Cerebellar nuclear complex (tissue), 1 donor: Measurements from ENCODE around the gene NRSN1.
A peak's percentile ranks its signal among the peaks of the same experiment; 100 is the strongest.

ENCODE experiments used
- DNase-seq, 2 experiments: peaks; one replicate each; lab custom pipeline; 2025; lab: John Stamatoyannopoulos, UW

Gene NRSN1, protein sequence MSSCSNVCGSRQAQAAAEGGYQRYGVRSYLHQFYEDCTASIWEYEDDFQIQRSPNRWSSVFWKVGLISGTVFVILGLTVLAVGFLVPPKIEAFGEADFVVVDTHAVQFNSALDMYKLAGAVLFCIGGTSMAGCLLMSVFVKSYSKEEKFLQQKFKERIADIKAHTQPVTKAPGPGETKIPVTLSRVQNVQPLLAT

DNA sequence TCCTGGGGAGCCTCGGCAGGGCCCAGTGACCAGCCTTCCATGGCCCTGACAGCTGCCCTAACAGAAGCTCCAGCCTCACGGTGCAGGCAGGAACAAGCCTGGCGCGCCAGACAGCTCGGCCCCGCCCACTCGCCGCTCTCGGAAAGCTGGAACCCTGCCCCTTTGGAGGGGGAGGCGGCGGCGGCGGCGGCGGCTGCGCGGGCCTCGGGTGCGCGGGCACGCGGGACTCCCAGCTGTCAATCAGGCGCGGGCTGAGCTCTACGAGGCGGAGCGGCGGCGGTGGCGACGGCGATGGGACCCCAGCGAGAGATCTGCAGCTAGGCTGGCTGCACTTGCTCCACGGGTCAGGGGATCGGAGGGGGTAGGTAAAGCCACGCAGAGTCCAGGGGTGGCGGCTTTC is at the start of gene NRSN1:
TSS of gene NRSN1 (plus strand) at position 236 of the 400 bp plus-strand sequence. CDS start 8,113 bp downstream, outside the sequence.
- peak; percentile 23 to 24 for DNase-seq

DNA sequence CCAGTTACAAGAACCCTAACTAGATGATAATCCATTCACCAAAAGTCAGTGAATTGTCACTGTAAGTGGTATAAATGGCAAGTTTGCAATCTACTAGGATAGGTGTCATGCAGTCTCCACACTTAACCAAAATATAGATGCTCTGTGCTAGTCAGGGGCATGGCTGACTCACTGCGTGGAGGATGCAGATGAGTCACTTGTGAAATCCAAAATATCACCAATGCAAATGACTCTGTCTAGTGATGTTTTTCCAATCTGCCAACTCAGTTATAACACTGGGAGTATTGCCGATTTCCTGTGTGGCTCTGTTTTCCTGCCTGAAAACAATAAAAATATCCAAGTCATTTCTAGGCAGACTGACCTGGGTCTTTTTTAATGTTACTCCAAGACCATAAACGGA is 47.8 kb upstream of the NRSN1 start:
- no peak for DNase-seq

DNA sequence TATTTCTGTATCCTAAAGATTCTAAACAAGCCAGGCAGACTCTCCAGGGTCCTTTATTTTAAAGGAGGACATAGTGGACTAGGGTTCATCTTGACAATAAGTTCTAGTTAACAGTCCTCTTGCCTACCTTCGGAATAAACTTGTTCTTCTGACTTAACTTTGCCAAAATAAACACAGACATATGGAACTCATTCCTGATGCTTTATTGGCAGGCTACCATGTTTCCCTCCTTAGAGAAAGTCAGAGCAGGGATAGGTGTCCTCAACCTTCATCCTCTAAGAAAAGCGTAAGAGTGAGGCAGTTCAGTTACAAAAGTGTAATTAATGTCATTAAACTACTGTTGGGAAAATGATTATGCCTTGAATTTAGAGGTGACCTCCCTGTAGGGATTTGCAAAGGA is 46.9 kb upstream of the NRSN1 start:
- DNase-seq = no peak

DNA sequence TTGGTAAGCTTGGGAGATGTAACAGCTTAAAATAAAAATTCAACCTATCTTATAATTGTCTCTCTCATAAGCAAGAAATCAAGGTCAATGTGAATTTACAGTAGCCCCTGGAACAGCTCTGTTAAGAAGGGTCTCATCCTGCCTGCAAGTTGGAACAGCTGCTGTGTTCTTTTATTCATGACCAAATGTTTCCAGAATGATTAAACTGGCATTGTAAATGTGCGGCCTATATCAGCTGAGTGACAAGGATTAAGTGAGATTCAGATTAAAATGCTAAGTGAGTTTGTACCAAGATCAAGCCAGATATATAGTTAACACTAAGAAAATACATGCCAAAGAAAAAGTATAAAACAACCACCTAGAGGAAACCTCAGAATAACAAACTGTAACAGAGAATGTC is 45.3 kb upstream of the NRSN1 start:
- no peak for DNase-seq

DNA sequence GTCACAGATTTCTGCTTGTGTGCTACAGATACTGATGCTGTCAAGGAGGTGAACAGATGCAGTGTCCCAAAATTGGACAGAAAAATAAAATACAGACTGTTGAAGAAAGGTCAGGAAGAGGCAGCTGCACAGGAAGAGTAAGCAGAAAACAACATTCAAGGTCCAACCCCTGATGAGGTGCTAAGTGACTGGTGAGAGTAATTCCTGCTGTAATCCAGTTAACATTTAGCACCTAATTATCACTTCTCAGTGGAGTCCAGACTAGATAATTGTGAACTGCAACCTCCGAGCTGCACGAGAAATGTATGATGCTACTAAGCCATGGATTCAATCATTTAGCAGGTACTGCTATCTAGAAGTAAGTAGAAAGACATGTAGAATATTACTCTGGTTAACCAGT is 36.3 kb upstream of the NRSN1 start:
- DNase-seq = no peak

DNA sequence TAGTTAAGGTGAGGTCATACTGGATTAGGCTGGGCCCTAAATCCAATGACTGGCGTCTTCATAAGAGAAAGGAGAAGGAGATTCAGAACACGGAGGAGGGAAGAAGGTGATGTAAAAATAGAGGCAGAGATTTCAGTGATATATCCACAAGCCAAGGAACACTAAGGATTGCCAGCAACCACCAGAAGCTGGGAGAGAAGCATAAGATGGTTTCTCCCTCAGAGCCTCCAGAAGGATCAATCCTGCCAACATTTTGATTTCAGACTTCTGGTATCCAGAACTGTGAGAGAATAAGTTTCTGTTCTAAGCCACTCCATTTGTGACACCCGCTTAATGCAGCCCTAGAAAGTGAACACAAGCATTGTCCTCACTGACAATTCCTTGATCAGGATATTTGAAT is 33.6 kb upstream of the NRSN1 start:
- DNase-seq = no peak

DNA sequence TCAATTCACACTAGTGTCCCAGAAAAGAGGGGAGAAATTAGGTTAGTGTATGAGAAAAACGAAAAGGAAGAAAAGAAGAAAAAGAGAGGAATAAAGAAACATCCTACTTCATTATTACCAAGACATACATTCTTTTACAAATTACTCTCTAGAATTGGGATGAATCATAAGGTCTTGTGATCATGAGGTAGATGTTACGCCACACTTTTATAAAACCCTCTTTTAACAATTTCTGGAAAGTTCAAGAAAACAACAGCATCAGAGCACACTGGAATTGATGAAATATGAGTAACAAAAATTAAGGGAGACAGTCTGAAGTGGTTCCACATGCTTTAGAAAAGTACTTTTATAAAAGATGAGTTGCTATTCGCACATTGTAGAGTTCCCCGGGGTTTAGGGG is 32.6 kb upstream of the NRSN1 start:
- no peak for DNase-seq

DNA sequence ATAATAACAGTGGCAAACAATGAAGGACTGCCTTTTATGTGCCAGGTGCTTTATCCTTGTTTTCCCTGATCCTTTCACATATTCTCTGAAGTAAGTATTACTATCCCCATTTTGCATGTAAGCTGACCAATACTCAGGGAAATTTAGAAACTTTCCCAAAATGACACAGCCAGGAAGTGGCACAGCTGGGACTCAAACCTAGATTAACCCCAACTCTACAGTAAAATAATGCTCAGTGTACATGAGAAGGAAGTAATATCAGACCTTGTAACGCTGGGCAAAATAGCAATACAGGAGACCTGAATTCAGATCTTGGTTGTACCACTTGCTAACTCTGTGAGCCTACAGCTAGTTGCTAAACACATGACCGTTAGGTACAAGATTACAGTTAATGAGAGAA is 26.8 kb upstream of the NRSN1 start:
- DNase-seq = no peak

DNA sequence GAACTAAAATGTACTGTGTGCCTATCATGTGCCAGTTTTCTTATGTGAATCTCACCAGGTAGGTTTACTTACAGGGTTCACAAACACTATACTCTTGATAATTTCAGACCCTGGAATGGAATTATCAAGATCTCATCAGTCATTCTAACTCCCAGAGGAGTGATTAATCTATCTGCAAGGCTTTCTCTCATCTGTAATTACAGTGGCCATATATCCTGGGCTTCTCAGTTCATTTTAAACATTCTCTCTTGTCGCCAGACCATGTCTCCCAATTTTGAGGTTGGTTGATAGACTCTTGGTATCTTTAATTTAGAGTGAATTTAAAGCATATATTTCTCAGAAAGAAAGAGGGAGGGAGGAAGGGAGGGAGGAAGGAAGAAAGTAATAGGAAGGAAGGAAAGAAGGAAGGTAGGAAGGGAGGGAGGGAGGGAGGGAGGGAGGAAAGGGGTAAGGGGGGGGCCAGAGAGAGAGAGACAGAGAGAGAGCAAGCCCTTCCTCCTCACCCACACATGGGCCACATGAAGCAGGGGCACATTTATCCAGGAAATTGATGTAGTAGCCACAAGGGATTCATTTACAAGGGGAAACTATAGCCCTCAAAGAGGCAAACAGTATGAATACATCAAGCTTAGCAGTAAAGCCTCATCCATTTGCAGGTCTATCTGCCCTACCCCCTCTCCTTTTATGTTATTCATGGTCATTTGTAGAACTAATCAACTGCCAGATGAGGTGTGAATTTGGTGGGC is 25.8 kb upstream of the NRSN1 start:
- DNase-seq = no peak

DNA sequence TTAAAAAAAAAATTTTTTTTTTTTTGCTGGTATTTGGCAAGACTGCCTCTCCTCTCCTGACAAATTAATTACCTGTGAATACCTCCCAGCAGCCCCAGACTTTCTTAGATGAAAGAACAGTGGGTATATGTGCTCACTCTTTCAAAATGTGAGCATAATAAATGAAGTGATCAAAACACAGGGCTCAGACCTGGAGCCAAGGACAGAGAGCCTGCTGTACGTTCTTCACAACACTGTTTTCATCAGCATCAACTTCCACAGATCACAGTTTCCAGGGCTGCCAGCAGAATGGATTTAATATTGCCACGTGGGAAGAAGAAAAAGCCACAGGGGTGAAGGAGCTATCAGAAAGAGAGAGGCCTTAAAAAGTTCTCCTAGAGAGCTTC is 25.3 kb upstream of the NRSN1 start:
- DNase-seq = no peak

DNA sequence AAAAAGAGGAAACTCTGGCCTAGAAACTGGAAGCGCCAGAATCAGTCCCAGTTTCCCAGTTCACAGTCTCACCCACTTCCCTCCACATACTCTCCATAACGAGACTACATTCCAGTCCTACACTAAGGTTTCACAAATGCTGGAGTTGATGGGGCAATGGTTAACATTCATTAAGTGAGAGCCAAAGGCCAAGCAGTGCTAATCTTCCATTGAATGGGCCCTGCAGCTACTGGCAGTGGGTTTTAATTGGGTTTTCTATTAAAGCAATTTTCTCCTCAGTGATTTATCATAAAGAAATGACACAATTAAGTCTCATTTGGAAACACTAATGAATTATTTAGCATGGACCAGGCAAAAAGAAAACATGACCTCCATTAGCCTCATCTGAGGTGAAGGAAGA is 20.8 kb upstream of the NRSN1 start:
- no peak for DNase-seq

DNA sequence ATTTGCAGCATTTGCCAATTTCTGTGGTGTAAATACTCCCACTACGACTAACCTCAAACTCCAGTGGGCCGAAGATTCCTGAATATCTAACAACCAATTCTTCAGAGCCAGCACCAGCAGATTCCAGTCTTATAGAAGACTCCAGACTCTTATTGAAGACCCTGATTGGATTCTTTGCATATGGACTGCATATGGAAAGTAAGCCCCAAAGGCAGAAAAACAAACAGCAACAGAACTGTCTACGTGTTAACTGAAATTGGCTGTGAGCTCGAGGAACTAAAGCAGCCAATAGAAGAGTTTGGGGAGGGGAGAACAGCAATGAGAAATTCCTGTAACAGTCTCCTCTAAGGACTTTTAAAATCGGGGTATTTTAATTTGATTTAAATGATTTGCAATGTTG is 19.7 kb upstream of the NRSN1 start:
- DNase-seq = no peak

DNA sequence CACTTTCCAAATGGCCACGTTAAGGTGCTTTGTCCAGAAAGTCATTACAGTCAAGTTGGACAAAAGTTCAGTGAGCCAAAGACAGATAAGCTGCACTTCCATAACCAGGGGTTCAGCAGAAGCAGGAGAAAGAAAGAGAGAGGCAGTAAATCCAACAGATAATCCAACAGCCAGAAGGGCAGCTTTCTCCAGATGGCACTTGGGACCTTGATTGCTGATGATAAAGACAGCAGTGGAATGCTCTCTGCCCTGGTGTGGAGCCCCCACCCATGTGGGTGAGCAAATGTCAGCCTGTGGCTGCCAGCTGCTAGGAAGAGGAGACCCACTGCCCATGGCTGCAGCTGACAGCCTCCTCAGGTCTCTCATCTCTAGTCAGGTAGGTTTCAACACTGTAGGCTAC is 18.7 kb upstream of the NRSN1 start:
- DNase-seq = no peak

DNA sequence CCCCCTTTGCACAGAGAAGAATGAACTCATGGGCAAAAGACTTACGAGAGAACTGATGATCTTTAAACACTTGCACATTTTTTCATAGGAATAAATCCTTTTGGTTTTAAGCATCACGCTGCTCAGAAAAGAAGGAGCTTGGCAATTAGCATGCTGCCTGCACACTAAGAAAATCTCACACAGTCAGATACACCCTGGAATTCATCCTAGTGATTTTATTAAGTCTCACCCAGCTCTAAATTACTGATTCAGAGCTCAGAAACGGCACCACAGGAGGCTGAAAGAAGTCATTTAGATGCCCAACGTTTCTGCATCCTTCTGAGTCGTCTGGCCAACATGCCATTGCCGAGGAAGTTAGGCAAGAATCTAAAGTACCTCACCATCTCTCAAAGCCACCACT is 18.0 kb upstream of the NRSN1 start:
- DNase-seq = no peak

DNA sequence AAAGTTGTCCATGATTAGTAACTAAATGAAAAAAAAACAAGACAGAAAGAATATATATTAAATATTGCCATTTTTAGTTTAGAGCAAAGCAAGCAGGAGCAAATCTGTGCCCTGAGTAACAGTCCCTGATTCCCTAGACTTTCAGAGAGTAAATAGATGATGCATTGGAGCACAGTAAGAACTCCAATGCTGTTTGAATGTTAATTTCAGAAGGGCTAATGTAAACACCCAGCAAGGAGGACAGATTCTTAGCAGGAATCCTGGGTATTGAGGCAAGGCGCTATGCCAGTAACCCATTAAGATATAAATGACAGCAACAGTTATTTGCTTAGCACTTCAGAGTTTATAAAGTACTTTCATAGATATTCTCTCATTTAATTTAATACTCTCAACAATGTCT is 15.6 kb upstream of the NRSN1 start:
- DNase-seq = no peak

DNA sequence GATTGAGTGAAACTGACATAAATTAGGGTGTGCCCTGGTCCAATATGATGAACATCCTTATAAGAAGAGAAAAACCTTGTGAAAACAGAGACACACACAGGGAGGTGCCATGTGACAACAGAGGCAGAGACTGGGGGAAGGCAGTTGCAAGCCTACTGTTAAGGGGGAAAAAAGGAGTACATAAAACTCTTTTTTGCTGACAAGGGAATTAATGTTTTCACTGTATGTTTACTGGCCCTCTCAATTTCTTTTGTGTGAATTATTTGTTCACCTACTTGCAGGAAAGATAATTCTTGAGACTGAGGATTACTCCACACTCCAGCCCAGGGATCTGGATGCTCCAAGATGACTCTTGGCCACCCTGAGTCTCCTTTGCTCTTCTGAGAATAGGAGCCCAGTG is 12.1 kb upstream of the NRSN1 start:
- no peak for DNase-seq

DNA sequence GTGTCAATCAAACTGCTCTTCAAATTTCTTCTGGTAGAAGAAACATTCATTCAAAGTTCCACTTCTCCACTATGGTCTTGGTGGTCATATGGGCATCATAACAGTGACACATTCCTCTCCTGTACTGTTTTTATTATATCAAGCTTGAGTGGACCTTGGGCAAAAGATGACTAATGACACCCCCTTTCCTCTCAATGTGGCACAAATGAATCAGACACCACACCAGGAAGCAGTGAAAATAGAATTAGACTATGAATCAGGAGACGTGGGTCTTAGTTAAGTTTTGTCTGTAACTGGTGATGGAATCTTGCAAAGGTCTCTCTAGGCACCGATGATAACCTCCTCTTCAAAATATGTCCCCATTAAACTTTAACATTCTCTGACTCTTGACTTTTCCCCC is 9.0 kb upstream of the NRSN1 start:
- no peak for DNase-seq

DNA sequence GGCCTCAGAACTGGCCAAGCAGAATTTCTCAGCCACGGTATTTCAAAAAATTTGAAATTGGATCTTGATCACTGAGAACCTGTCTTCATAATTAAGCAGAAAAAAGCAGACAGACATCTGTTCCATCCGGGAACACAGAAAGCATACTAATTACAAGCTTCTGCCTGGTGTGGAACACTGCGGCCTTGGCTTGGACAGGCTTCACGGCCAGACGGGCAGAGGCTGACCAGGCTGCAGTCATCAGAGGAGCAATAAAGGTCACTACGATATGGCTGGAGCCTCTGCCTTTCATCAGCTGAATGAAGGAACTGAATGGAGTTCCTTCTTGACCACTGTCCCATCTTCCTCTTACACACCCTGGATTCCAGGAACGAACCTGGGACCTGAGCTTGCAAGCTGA is 3.9 kb upstream of the NRSN1 start:
- DNase-seq = no peak

DNA sequence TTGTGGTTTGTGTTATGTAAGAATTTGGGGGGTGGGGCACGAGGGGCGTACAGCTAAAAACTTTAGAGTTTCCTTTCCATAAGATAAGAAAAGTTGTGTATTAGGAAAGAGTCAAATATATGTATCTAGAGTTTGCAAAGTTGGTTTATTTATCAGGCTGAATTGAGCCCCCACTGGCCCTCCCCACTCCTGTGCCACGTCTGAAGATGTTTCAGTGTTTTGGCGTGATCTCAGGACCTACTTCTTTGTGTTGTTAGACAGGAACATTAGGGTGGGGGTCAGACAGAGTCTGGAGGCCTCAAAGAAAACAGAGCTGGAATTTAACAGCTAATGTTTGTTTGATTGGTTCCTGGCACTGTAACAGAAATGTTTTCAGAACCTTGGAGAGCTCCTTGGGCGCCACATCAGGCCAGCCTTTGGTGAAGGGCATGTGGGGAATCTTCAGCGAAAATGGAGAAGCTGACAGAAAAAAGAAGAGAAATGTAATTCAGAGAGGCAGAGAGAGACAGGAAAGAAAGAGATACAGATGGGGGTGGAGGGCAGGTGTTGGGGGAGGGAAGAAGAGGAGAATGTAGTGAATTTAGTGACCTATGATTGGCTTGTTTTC is 674 bp downstream of the NRSN1 start:
- DNase-seq = no peak

DNA sequence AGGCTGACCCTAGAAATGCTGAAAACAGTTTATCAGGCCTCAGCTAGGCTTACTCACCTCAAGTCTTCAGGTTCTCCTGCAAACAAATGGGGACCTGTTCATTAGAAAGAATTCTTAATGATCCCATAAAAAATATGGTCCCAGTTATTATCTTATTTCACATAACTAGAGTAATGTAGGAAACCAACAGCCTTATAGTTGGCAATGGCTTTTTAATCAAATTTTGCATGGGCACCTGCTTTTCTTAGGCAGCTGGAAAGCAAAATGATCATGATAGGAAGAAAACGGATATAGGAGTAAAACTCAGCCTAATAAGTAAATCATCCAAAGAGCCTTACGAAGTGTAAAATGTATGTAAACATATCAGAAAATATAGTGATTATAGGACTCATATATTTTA is 1.3 kb downstream of the NRSN1 start:
- no peak for DNase-seq

DNA sequence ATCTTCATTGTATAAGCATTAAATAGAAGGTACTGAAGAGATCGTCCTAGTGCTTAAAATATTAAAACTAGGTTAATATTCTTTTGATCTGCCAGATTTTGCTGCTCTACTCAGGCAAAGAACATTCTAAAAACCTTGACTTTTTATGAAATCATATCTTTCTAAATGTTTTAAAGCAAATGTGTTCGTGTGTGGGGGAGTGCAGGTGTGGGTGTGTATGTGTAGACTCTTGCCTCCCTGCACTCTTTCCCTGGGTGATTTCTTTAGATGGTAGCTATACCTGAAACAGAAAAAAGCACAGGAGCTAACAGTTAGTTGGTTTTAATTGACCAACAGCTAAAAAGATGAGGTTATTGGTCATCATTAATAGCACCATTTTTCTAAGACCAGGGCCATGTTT is 5.7 kb downstream of the NRSN1 start:
- DNase-seq = no peak

DNA sequence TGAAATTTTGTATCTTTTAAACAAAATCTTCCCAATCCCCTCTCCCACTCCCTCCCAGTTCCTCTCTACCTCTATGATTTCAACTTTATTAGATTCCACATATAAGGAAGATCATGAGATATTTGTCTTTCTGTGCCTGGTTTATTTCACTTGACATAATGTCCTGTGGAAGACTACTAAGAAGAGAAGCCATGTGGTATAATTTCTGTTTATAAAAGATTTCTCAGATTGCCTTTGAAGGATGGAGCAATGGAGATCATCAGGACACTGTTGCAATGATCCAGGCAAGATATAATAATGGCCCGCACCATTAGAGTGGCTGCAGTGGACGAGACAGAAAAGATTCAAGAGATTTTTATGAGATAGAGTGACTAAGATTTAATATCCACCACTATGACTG is 13.1 kb downstream of the NRSN1 start:
- DNase-seq = no peak

DNA sequence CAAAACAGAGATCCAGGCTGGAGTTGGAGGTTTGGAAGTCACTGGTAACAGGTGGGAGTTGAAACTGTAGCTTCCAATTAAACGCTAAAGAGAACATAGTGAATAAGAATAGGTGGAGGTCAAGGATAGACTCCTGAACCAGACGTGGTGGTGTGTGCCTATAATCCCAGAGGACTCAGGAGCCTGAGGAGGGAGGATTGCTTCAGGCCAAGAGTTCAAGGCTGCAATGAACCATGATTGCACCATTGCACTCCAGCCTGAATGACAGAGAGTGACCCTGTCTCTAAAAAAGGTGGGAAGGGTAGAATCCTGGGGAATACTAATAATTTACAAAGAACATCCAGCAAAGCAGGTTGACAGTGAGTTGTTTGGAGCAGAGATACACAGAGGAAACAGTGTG is 13.6 kb downstream of the NRSN1 start:
- no peak for DNase-seq

DNA sequence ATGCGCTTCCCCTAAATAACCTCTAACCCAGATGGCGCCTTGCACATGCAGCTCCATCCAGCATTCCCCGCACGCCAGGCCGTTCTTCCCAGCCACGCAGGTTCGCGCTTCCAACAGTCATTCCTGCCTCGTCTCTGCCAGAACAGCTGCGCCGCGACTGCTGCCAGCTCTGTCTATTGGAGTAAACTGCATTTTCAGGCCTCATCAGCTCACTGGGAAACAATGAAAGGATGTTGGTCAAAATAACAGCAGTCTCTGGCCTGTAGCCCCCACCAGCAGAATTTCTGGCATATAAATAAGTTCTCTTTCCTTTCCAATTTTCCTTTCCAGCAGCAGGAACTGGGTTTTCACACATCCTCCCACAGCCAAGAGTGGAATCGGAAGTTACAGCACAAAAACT is 14.6 kb downstream of the NRSN1 start:
- DNase-seq = no peak
